Germinal center (tissue), 1 donor: ENCODE data around the gene CCDC91.
"Not testable (repeated sequence)": the region's sequence is repeated elsewhere in the genome, so short reads cannot be mapped to it uniquely, and the experiment has no call there.

Experiments
- DNase-seq: peaks from one replicate; pipeline ENCODE4 v3.0.0; 2012; ENCODE audit warnings: mixed read lengths, low spot score

CCDC91 gene

DNA sequence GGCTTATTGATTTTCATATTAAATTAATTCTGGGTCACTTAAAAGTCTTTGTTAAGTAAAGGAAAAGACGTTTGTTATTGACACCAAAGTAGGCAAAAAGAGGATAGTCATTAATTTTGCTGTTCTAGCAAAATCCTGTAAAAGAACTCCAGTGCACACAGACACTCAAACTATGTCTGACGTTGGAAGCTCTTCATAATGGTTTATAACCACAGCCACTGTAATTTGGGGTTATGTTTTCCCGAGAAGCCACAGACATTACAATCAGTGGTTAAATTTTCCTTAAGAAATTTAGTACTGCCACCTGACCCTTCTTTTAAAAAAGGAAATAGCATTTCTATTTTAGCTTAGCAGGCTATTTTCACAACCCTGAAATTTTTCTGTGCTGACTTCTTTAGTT, 267.5 kb downstream of the CCDC91 start:
- no peak for DNase-seq

DNA sequence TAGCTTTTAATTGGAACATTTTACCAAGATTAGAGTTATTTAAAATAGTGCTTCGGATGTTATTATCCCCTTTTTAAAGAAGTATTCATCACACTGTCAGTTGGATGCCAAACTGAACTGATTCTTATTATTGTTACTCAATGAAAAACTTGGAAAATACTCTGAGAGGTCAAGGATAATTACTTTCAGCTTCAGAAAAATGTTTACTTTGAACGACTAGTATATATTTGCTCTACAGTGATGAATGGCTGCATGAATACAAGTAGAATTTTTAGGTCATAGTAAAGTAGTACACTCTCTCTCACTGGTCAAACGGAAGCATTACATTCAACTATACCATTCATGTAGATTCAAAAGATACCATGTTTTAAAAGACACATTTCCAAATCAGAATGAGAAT, 269.2 kb downstream of the CCDC91 start:
- no peak for DNase-seq

- DNase-seq: peak; percentile 5
Measured at GRCh38 chr12:28460420-28461130, 270.3 kb downstream of the CCDC91 start.

DNA sequence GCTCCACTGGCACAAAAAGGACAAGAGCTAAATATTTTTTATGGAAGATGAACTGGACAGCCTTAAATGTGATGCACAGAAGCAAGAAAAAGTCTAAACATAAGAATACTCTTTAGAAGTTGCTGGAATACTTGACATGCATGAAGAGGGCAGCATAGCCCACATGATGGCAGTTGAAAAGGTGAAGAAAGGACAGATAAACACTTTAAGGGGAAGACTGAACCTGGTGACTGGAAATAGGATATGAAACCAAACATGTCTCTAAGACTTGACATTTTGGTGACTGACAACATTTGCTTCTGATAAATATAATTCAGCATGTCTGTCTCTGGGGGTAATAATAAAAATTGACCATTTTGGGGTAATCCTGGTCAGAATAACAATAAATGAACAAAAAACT, 273.1 kb downstream of the CCDC91 start:
- no peak for DNase-seq

GRCh38 chr12:28471762-28472161, 281.5 kb downstream of the CCDC91 start:
- DNase-seq: not testable (repeated sequence)

- not testable (repeated sequence) for DNase-seq
Measured at GRCh38 chr12:28476206-28476605, 285.9 kb downstream of the CCDC91 start.

DNA sequence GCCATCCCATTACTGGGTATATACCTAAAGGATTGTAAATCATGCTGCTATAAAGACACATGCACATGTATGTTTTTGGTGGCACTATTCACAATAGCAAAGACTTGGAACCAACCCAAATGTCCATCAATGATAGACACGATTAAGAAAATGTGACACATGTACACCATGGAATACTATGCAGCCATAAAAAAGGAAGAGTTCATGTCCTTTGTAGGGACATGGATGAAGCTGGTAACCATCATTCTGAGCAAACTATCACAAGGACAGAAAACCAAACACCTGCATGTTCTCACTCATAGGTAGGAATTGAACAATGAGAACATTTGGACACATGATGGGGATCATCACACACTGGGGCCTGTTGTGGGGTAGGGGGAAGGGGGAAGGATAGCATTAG, 288.8 kb downstream of the CCDC91 start:
- not testable (repeated sequence) for DNase-seq

DNA sequence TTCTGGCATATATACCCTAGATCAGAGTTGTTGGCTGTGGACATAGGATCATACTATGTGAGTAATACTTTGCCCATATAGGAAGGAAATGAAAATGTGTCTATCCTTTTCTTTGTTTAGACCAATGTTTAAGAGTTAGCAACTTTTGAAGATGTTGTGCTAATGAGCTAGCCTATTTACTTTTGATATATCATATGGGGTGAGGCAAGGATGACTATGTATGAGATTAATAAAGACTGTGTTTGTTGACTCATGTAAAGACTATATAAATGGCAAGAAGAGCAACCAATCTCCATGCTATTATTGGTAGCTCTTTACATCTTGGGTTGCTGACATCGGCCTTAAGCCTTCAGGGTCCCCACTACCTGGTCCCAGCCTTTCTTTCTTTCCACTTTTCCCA, 289.4 kb downstream of the CCDC91 start:
- no peak for DNase-seq

- DNase-seq: no peak
Measured at GRCh38 chr12:28484156-28484555, 293.9 kb downstream of the CCDC91 start.

- DNase-seq: no peak
Measured at GRCh38 chr12:28486521-28486920, 296.3 kb downstream of the CCDC91 start.

DNA sequence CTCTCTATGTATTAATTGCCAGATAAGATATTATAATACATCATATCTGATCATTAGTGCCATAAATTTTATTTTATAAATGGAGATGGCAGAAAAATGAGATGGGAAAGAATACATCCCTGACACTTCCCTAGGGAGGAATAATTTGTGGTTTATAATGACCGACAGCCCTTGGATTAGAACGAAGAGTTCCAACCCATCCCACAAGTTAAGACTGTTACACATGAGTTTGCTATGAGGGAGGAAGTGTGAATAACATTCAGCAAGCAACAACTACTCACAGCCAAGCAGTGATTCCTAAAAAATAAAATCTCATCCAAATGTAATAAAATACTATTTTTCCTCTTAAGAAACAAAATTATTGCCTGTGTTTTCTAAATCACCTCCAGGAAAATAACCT, 299.0 kb downstream of the CCDC91 start:
- DNase-seq: no peak

GRCh38 chr12:28497889-28498411, 307.7 kb downstream of the CCDC91 start:
- peak; percentile 7 for DNase-seq

DNA sequence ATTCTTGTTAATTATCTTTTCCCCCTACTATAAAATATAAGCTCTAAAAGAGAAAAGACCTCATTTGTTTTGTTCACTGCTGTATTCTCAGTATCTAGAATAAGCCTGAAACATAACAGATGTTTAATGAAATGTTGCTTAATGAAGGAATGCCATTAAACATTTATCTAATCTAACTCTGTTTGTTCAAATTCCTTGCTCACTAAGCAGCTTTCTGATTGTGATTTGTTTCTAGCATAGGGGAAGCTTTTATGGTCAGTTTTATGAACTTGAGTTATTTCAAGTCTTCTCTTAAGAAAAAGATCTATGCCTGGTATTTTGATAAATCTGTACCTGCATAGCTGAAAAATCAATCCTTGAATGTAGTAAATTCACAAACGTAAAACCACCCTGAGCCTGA, 308.6 kb downstream of the CCDC91 start:
- DNase-seq: no peak

- no peak for DNase-seq
Measured at GRCh38 chr12:28500373-28501024, 310.2 kb downstream of the CCDC91 start.

- no peak for DNase-seq
Measured at GRCh38 chr12:28506271-28506670, 316.0 kb downstream of the CCDC91 start.

GRCh38 chr12:28507033-28507432, 316.8 kb downstream of the CCDC91 start:
- DNase-seq: no peak

GRCh38 chr12:28507867-28508266, 317.6 kb downstream of the CCDC91 start:
- no peak for DNase-seq

GRCh38 chr12:28512406-28512805, 322.1 kb downstream of the CCDC91 start:
- DNase-seq: no peak

GRCh38 chr12:28512876-28513275, 322.6 kb downstream of the CCDC91 start:
- DNase-seq: no peak

GRCh38 chr12:28513983-28514382, 323.7 kb downstream of the CCDC91 start:
- no peak for DNase-seq

DNA sequence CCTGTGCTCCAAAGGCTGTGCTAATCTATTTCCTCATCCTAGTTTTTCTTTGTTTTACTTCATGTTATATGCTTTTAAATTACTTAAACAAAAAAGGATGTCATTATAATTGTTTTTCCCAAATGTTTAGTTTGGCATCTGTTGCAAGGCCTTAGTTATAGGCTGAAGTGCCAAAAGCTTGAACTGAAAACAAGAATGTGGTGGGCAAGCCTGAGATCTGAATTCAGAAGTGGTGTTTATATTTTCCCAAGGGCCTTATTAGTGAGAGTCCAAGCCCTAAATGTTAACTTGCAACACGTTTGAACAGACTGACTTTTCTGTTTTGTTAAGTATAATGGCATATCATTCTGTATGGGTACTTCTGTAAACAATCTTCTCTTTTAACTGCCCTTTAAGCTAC, 326.8 kb downstream of the CCDC91 start:
- DNase-seq: no peak

GRCh38 chr12:28527631-28528249, 337.5 kb downstream of the CCDC91 start:
- DNase-seq: no peak

DNA sequence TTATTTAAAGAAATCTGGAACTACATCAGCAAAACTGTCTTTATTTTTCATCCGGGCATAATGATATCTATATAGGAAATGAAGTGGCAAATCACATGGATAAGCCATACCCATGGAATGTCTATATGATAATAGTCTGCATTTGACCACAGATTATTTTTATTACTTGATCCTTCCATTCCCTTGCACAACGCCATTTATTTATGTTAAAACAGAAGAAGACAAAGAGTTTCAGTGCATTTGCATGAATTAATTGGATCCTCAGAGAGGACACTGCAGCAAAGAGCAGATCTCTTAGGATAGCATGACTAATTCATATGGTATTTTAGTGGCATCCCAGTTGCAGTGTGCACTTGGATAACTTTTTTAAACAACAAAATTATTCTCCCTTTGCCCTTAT, 345.0 kb downstream of the CCDC91 start:
- DNase-seq: no peak
